GM06990 (cell line): Measurements from ENCODE around the gene ESYT2.

Experiments used
- DNase-seq: peaks from one replicate; pipeline ENCODE4 v3.0.0-alpha.2; 2011; ENCODE audit not compliant: insufficient read length; ENCODE audit errors: extremely low read depth
- H3K27me3 ChIP-seq: replicated peaks from 2 replicates; pipeline ENCODE4 v1.6.0; 2011; ENCODE audit warnings: low read length; ENCODE audit not compliant: control insufficient read depth, insufficient read depth
- H3K36me3 ChIP-seq: 2 replicates; pipeline ENCODE4 v1.5.1; 2011; ENCODE audit warnings: low read length; ENCODE audit not compliant: control insufficient read depth, insufficient read depth
- H3K4me3 ChIP-seq: replicated peaks from 2 replicates; pipeline ENCODE4 v1.5.1; 2011; ENCODE audit warnings: low read depth, mild to moderate bottlenecking, control low read depth, low read length
- TF ChIP-seq, protein P1 (sequence below): IDR thresholded peaks from 2 replicates; pipeline ENCODE4 v1.5.1; 2011; ENCODE audit warnings: low read length, control low read depth, mild to moderate bottlenecking, inconsistent platforms; ENCODE audit not compliant: insufficient read depth, poor library complexity, severe bottlenecking

ESYT2 gene

DNA sequence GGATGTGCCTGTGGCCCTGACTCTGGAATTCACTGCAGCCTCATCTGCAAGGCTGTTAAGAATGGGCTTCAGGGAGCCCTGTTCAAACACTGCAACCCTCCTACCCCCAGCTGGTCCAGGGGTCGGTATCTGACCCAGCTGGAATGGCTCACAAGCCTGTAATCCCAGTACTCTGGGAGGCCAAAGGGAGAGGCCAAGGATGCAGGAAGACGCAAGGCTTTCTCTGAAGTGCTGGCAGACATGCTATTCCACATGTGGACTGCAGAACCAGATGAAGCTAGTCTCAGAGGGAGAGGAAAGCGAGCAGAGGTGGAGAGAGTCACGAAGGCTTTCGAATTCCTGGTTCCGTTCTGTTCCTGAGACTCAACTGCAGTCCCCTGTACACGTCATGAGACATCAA, 45.0 kb downstream of the ESYT2 start:
- no peaks in the 10 kb centered on the region for H3K27me3 ChIP-seq
- no peak overlapping the region for H3K4me3 ChIP-seq
- DNase-seq = no peak
- H3K36me3 ChIP-seq = peaks cover 6% of the 10 kb centered on the region
- TF ChIP-seq, protein P1, sequence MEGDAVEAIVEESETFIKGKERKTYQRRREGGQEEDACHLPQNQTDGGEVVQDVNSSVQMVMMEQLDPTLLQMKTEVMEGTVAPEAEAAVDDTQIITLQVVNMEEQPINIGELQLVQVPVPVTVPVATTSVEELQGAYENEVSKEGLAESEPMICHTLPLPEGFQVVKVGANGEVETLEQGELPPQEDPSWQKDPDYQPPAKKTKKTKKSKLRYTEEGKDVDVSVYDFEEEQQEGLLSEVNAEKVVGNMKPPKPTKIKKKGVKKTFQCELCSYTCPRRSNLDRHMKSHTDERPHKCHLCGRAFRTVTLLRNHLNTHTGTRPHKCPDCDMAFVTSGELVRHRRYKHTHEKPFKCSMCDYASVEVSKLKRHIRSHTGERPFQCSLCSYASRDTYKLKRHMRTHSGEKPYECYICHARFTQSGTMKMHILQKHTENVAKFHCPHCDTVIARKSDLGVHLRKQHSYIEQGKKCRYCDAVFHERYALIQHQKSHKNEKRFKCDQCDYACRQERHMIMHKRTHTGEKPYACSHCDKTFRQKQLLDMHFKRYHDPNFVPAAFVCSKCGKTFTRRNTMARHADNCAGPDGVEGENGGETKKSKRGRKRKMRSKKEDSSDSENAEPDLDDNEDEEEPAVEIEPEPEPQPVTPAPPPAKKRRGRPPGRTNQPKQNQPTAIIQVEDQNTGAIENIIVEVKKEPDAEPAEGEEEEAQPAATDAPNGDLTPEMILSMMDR = no peak

DNA sequence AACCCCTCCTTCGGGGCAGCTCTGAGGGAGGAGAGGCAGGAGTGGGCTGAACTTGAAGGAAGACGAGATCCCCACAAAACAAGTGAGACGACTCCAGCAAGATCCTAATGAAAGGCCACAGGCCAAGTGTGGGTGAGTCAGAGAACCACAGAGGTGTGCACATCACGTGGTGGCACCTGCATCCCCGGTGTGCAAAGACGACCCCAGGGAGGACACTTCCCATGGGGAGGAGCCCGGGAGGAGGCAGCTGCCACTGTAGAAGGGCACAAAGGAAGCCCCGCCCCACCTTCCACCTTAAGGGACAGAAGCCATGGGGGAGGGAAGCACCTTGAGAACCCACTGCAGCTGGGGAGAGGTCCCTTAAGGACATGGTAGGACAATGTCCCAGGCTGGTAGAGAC, 45.7 kb downstream of the ESYT2 start:
- TF ChIP-seq, protein P1 = no peak
- Histone ChIP-seq H3K4me3 (no peak overlapping the region), H3K27me3 (no peaks in the 10 kb centered on the region), H3K36me3 (peaks cover 6% of the 10 kb centered on the region)
- DNase-seq = no peak

DNA sequence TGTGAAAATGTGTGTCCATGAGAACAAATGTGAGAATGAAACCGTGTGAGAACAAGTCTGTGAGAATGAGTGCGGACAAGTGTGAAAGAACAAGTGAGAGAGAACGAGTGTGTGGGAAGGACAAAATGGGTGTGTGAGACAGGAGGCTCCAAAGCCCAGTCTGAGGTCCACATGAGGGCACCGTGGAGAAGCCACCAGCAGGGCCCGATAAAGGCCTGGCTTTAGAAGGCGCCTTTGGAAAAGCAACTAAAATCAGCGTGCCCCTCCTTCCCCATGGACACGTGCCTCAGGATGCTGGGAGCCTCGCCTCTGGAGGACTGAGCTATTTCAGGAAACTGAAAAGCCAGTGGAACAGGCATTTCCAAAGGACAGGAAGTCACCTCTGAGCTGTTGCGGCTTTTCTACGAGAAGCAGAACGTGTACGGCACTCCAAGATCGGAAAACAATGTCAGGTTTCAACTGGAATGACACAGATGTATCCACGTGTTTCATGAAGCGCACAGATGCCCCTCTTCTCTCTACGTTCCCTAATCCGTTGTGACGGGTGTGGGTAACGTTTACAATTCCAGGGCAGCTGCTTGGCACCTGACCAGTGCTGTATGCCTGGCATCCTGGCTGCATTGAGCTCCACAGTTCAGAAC, 46.4 kb downstream of the ESYT2 start:
- TF ChIP-seq, protein P1 = no peak
- no peaks in the 10 kb centered on the region for H3K27me3 ChIP-seq
- no peak overlapping the region for H3K4me3 ChIP-seq
- no peak for DNase-seq
- H3K36me3 ChIP-seq = peaks cover 6% of the 10 kb centered on the region

GRCh38 chr7:158781974-158782664, 47.2 kb downstream of the ESYT2 start:
- no peak overlapping the region for H3K4me3 ChIP-seq
- H3K27me3 ChIP-seq = no peaks in the 10 kb centered on the region
- H3K36me3 ChIP-seq = peaks cover 6% of the 10 kb centered on the region
- TF ChIP-seq, protein P1 = no peak
- no peak for DNase-seq

- no peak overlapping the region for H3K4me3 ChIP-seq
- no peaks in the 10 kb centered on the region for H3K27me3 ChIP-seq
- TF ChIP-seq, protein P1 = no peak
- H3K36me3 ChIP-seq = peaks cover 6% of the 10 kb centered on the region
- DNase-seq = no peak
Observed at GRCh38 chr7:158781217-158781973, 47.9 kb downstream of the ESYT2 start.
